Measurements from ENCODE around the gene RIN1. TPM values are rescaled to one million over a fixed set of nuclear protein-coding genes. Genes with fewer than 3 reads are reported as not detected.

RIN1 gene
- total RNA-seq, 6 experiments from 2014 or later, result 32.9 to 55.0 (median 49.8) TPM

GRCh38 chr11:66346476-66347424 is 10.5 kb upstream of the RIN1 start:
- H3K4me1 Mint-ChIP-seq (ENCODE audit: low read depth), result peaks cover 48% of the 10 kb centered on the region
- TF ChIP-seq CTCF (IDR thresholded peaks at IDR 0.05), result no peak
- peak overlapping the region; percentile 88 for H3K4me3 Mint-ChIP-seq
- peaks cover 13% of the 10 kb centered on the region for H3K36me3 Mint-ChIP-seq (ENCODE audit: low read depth)
- H3K27me3 Mint-ChIP-seq (ENCODE audit: insufficient read depth), result peaks cover 8% of the 10 kb centered on the region
- no peaks in the 10 kb centered on the region; the same call in 1 of the 2 replicates for H3K9me3 Mint-ChIP-seq
- H3K27ac Mint-ChIP-seq, result peak overlapping the region; percentile 95
- no peak for DNase-seq

- H3K4me1 Mint-ChIP-seq (ENCODE audit: low read depth), result peaks cover 52% of the 10 kb centered on the region
- peak overlapping the region; percentile 95 for H3K27ac Mint-ChIP-seq
- DNase-seq, result no peak
- peak overlapping the region; percentile 93 for H3K4me3 Mint-ChIP-seq
- H3K36me3 Mint-ChIP-seq (ENCODE audit: low read depth), result peaks cover 20% of the 10 kb centered on the region
- peaks cover 8% of the 10 kb centered on the region for H3K27me3 Mint-ChIP-seq (ENCODE audit: insufficient read depth)
- TF ChIP-seq CTCF (IDR thresholded peaks at IDR 0.05), result no peak
- H3K9me3 Mint-ChIP-seq, result no peaks in the 10 kb centered on the region; the same call in 1 of the 2 replicates
These were observed 9.0 kb upstream of the RIN1 start for GRCh38 chr11:66345316-66345649.

DNA sequence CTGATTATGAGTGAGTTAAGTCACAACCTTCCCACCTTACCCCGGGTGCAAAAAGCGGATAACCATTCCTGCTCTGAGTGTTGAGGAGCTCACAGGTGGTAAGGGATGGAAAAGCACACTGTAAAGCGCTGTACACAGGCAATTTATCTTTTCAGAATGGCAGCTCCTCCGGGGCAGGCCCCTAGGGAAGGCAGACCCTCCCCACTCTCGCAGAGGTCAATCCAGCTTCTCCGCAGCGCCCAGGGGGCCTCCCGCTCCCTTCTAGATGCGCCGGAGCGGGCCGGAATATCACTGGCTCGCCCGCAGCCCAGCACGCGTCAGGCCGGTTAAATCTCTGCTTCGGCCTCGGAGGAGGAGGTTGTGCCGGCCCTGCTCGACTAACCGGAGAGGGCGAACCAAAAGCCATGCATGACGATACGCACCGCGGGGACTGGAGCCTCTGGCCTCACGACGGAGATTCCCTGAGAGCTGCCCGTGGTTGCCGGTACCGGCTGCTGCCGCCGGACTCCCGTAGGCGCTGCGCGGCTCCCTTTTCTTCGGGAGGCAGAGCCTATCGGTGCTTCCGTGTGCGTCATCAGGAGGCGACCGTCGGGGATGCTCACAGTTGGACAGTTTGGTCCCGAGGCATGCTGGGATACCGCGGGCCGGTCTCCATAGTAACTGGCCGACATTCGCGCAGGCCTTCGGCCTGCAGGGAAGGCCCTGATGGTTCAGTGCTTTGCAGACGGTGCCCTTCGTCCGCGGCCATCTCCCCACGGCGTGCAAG is 8.5 kb upstream of the RIN1 start, which contains the start of gene BRMS1:
Gene BRMS1 (minus strand): TSS at position 555 of the 766 bp plus-strand sequence. CDS start 2,870 bp downstream, outside the sequence.
- H3K4me1 Mint-ChIP-seq (ENCODE audit: low read depth), result peaks cover 52% of the 10 kb centered on the region
- peak within 1 kb of the TSS; percentile 95 for H3K27ac Mint-ChIP-seq
- H3K36me3 Mint-ChIP-seq (ENCODE audit: low read depth), result peaks cover 20% of the 10 kb centered on the region
- H3K9me3 Mint-ChIP-seq, result no peaks in the 10 kb centered on the region; the same call in 1 of the 2 replicates
- TF ChIP-seq CTCF (IDR thresholded peaks at IDR 0.05), result peak; percentile 16; the same call in 1 of the 2 replicates
- H3K4me3 Mint-ChIP-seq, result peak within 1 kb of the TSS; percentile 93
- H3K27me3 Mint-ChIP-seq (ENCODE audit: insufficient read depth), result peaks cover 8% of the 10 kb centered on the region
- DNase-seq, result peak; percentile 96

GRCh38 chr11:66343176-66343575 is 6.9 kb upstream of the RIN1 start:
- Mint-ChIP-seq H3K4me1 (ENCODE audit: low read depth) (peaks cover 59% of the 10 kb centered on the region), H3K27me3 (ENCODE audit: insufficient read depth) (peaks cover 5% of the 10 kb centered on the region)
- no peak for DNase-seq

More at GRCh38 chr11:66343176-66343575, 6.9 kb upstream of the RIN1 start:
- H3K36me3 Mint-ChIP-seq (ENCODE audit: low read depth), result peaks cover 27% of the 10 kb centered on the region
- H3K4me3 Mint-ChIP-seq, result peak overlapping the region; percentile 93
- H3K27ac Mint-ChIP-seq, result peak overlapping the region; percentile 95
- no peaks in the 10 kb centered on the region; the same call in 1 of the 2 replicates for H3K9me3 Mint-ChIP-seq
- TF ChIP-seq CTCF (IDR thresholded peaks at IDR 0.05), result no peak

Measured in HFFc6 (cell line).